ENCODE measurements around the gene MPPED2. TPM values are rescaled to one million over a fixed set of nuclear protein-coding genes. Genes with fewer than 3 reads are reported as not detected.

The MPPED2 gene
- total and polyA plus RNA-seq, 4 donors: 7.1 to 20.4 (median 7.9) TPM

DNA sequence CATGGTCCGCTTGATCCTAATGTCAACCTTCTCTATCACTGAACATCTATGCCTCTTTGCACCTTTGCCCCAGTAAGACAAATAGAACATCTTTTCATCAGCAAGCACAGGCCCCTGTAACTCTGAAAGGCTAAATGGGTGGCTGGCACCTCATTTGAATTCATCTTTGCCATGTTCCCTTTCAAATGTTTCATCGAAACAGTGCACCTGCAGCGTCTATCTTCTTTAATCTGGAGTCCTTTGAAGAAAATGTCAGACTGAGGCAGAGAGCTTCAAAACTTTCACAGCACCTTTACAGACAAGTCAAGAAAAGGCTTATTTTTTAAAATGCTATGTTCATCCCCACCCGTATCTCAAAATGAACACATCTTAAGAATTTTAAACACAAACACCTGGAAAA, 3.4 kb downstream of the MPPED2 start:
- 72 to 77% methylated on average over 4 of the region's 4 CpGs for WGBS, 2 donors
- H3K4me3 ChIP-seq (ENCODE audit: low read length in 2 of 2): no peak overlapping the region
- H3K4me1 ChIP-seq (ENCODE audit: control insufficient read depth in 1 of 2, insufficient read depth in 2 of 2, low read length in 2 of 2): peaks cover 0 to 2% of the 10 kb centered on the region in 2 donors
- intact Hi-C loops (cut with DNase I): loop anchor here in 1 of 2 donors (5.0 kb wide), 1 partner anchor 95 kb away; no protein-coding TSS in a partner anchor
- H3K36me3 ChIP-seq (ENCODE audit: control insufficient read depth in 1 of 2, insufficient read depth in 2 of 2, low read length in 1 of 2): peaks cover 0 to 5% of the 10 kb centered on the region in 2 donors
- H3K9me3 ChIP-seq (ENCODE audit: control insufficient read depth, low read length): no peaks in the 10 kb centered on the region
- DNase-seq (no peak), ATAC-seq (ENCODE audit: low FRiP score) (no peak)
- no peaks in the 10 kb centered on the region for H3K27me3 ChIP-seq (ENCODE audit: control insufficient read depth in 1 of 2, insufficient read depth in 2 of 2, low read length in 1 of 2)
- no peak overlapping the region for H3K27ac ChIP-seq (ENCODE audit: low read depth in 1 of 2, low read length in 2 of 2)

- DNase-seq (no peak), ATAC-seq (ENCODE audit: low FRiP score) (no peak)
- Histone ChIP-seq H3K27me3 (ENCODE audit: control insufficient read depth in 1 of 2, insufficient read depth in 2 of 2, low read length in 1 of 2) (no peaks in the 10 kb centered on the region), H3K4me3 (ENCODE audit: low read length in 2 of 2) (no peak overlapping the region), H3K27ac (ENCODE audit: low read depth in 1 of 2, low read length in 2 of 2) (no peak overlapping the region), H3K36me3 (ENCODE audit: control insufficient read depth in 1 of 2, insufficient read depth in 2 of 2, low read length in 1 of 2) (peaks cover 0 to 5% of the 10 kb centered on the region in 2 donors), H3K4me1 (ENCODE audit: control insufficient read depth in 1 of 2, insufficient read depth in 2 of 2, low read length in 2 of 2) (peaks cover 0 to 2% of the 10 kb centered on the region in 2 donors), H3K9me3 (ENCODE audit: control insufficient read depth, low read length) (no peaks in the 10 kb centered on the region)
- WGBS, 2 donors: 74 to 80% methylated on average over 3 of the region's 3 CpGs
- intact Hi-C loops (cut with DNase I): loop anchor here in 1 of 2 donors (5.0 kb wide), 1 partner anchor 94 kb away; no protein-coding TSS in a partner anchor
Observed at GRCh38 chr11:30581675-30582074, 4.5 kb downstream of the MPPED2 start.

- H3K9me3 ChIP-seq (ENCODE audit: control insufficient read depth, low read length): no peaks in the 10 kb centered on the region
- no peak for DNase-seq
- intact Hi-C loops (cut with DNase I): loop anchor here in 1 of 2 donors (5.0 kb wide), 1 partner anchor 93 kb away; no protein-coding TSS in a partner anchor
- no peak overlapping the region for H3K4me3 ChIP-seq (ENCODE audit: low read length in 2 of 2)
- no peak for ATAC-seq (ENCODE audit: low FRiP score)
- H3K27me3 ChIP-seq (ENCODE audit: control insufficient read depth in 1 of 2, insufficient read depth in 2 of 2, low read length in 1 of 2): no peaks in the 10 kb centered on the region
- peaks cover 0 to 2% of the 10 kb centered on the region in 2 donors for H3K4me1 ChIP-seq (ENCODE audit: control insufficient read depth in 1 of 2, insufficient read depth in 2 of 2, low read length in 2 of 2)
- WGBS, 2 donors: 92 to 98% methylated on average over 4 of the region's 4 CpGs
- H3K27ac ChIP-seq (ENCODE audit: low read depth in 1 of 2, low read length in 2 of 2): no peak overlapping the region
- H3K36me3 ChIP-seq (ENCODE audit: control insufficient read depth in 1 of 2, insufficient read depth in 2 of 2, low read length in 1 of 2): peaks cover 0 to 5% of the 10 kb centered on the region in 2 donors
Observed at GRCh38 chr11:30580573-30580972, 5.6 kb downstream of the MPPED2 start.

- no peak overlapping the region for H3K4me3 ChIP-seq (ENCODE audit: low read length in 2 of 2)
- H3K27me3 ChIP-seq (ENCODE audit: control insufficient read depth in 1 of 2, insufficient read depth in 2 of 2, low read length in 1 of 2): no peaks in the 10 kb centered on the region
- ATAC-seq (ENCODE audit: low FRiP score): no peak
- no peak overlapping the region for H3K27ac ChIP-seq (ENCODE audit: low read depth in 1 of 2, low read length in 2 of 2)
- H3K9me3 ChIP-seq (ENCODE audit: control insufficient read depth, low read length): no peaks in the 10 kb centered on the region
- H3K36me3 ChIP-seq (ENCODE audit: control insufficient read depth in 1 of 2, insufficient read depth in 2 of 2, low read length in 1 of 2): peaks cover 0 to 5% of the 10 kb centered on the region in 2 donors
- intact Hi-C loops (cut with DNase I): loop anchor here in 1 of 2 donors (5.0 kb wide), 1 partner anchor 92 kb away; no protein-coding TSS in a partner anchor
- DNase-seq: no peak
- 84 to 85% methylated on average over 3 of the region's 3 CpGs for WGBS, 2 donors
- H3K4me1 ChIP-seq (ENCODE audit: control insufficient read depth in 1 of 2, insufficient read depth in 2 of 2, low read length in 2 of 2): peaks cover 0 to 2% of the 10 kb centered on the region in 2 donors
Observed at GRCh38 chr11:30579415-30580175, 6.6 kb downstream of the MPPED2 start.

GRCh38 chr11:30578406-30578805, 7.7 kb downstream of the MPPED2 start:
- DNase-seq (no peak), ATAC-seq (ENCODE audit: low FRiP score) (no peak)
- H3K4me1 ChIP-seq (ENCODE audit: control insufficient read depth in 1 of 2, insufficient read depth in 2 of 2, low read length in 2 of 2): peaks cover 0 to 2% of the 10 kb centered on the region in 2 donors
- no peaks in the 10 kb centered on the region for H3K9me3 ChIP-seq (ENCODE audit: control insufficient read depth, low read length)
- H3K27me3 ChIP-seq (ENCODE audit: control insufficient read depth in 1 of 2, insufficient read depth in 2 of 2, low read length in 1 of 2): no peaks in the 10 kb centered on the region
- H3K4me3 ChIP-seq (ENCODE audit: low read length in 2 of 2): no peak overlapping the region
- WGBS, 2 donors: 22 to 45% methylated on average over 1 of the region's 1 CpG
- no peak overlapping the region for H3K27ac ChIP-seq (ENCODE audit: low read depth in 1 of 2, low read length in 2 of 2)
- intact Hi-C loops (cut with DNase I): no loop called here
- H3K36me3 ChIP-seq (ENCODE audit: control insufficient read depth in 1 of 2, insufficient read depth in 2 of 2, low read length in 1 of 2): peaks cover 0 to 5% of the 10 kb centered on the region in 2 donors

DNA sequence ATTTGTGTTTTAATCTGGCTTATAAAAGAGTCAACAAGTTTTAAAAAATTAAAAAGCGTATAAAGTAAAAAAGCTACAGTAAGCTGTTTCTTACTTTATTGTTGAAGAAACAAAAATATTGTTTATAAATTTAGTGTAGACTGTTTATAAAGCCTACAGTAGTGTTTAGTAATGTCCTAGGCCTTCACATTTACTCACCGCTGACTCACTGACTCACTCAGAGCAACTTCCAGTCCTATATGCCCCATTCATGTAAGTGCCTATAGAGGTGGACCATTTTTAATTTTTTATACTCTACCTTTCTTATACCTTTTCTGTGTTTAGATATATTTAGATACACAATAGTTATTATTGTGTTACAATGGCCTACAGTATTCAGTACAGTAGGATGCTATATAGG, 12.2 kb downstream of the MPPED2 start:
- WGBS, 2 donors: 94 to 98% methylated on average over 2 of the region's 2 CpGs
- Histone ChIP-seq H3K27me3 (ENCODE audit: control insufficient read depth in 1 of 2, insufficient read depth in 2 of 2, low read length in 1 of 2) (no peaks in the 10 kb centered on the region), H3K4me3 (ENCODE audit: low read length in 2 of 2) (no peak overlapping the region), H3K9me3 (ENCODE audit: control insufficient read depth, low read length) (no peaks in the 10 kb centered on the region), H3K36me3 (ENCODE audit: control insufficient read depth in 1 of 2, insufficient read depth in 2 of 2, low read length in 1 of 2) (peaks cover 0 to 2% of the 10 kb centered on the region in 2 donors), H3K27ac (ENCODE audit: low read depth in 1 of 2, low read length in 2 of 2) (no peak overlapping the region), H3K4me1 (ENCODE audit: control insufficient read depth in 1 of 2, insufficient read depth in 2 of 2, low read length in 2 of 2) (peaks cover 0 to 12% of the 10 kb centered on the region in 2 donors)
- intact Hi-C loops (cut with DNase I): no loop called here
- no peak for DNase-seq
- no peak for ATAC-seq (ENCODE audit: low FRiP score)

DNA sequence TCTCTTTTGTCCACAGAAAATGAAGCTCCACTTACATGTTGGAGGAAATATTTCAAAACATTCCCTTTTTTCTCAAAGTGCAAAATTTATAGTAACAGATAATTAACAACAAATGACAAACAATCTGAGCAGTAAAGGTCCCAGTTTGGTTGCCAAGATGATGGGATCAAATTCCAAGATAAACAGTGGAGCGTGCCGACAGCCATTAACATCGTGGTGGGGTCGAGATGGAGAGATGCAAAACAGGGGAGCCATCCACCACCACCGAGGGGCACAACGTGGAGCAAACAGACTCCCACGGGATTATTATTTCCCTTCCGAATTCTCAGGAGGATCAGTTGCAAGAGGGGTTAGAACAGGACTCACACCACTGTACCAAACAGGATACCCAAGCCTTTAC, 17.2 kb downstream of the MPPED2 start:
- Histone ChIP-seq H3K4me3 (ENCODE audit: low read length in 2 of 2) (no peak overlapping the region), H3K27ac (ENCODE audit: low read depth in 1 of 2, low read length in 2 of 2) (peak overlapping the region in 1 of 2 donors; percentile 14), H3K36me3 (ENCODE audit: control insufficient read depth in 1 of 2, insufficient read depth in 2 of 2, low read length in 1 of 2) (no peaks in the 10 kb centered on the region), H3K27me3 (ENCODE audit: control insufficient read depth in 1 of 2, insufficient read depth in 2 of 2, low read length in 1 of 2) (no peaks in the 10 kb centered on the region), H3K9me3 (ENCODE audit: control insufficient read depth, low read length) (no peaks in the 10 kb centered on the region), H3K4me1 (ENCODE audit: control insufficient read depth in 1 of 2, insufficient read depth in 2 of 2, low read length in 2 of 2) (peaks cover 3 to 12% of the 10 kb centered on the region in 2 donors)
- 23 to 25% methylated on average over 8 of the region's 8 CpGs for WGBS, 2 donors
- DNase-seq (no peak), ATAC-seq (ENCODE audit: low FRiP score) (no peak)
- intact Hi-C loops (cut with DNase I): no loop called here

DNA sequence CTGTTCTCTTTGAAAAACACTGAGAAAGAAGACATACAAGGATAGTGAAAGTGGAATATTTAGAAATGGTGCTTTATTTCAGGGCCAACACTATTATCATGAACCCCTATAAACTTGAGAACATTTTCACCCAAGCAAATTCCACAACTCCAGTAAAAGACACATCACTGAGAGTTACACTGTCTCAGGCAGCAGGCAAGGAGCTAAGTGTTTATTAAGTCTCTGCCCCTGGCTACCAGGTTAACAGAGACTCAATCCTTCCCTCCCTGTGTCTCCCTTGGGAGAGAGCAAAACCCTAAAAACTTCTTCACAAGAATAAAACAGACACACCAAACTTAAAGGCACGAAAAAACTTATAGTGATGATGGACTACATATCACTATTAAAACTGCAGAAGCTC, 18.5 kb downstream of the MPPED2 start:
- no peak for ATAC-seq (ENCODE audit: low FRiP score)
- H3K9me3 ChIP-seq (ENCODE audit: control insufficient read depth, low read length): no peaks in the 10 kb centered on the region
- peak overlapping the region; percentile 55 to 88 for H3K27ac ChIP-seq (ENCODE audit: low read depth in 1 of 2, low read length in 2 of 2)
- 72 to 78% methylated on average over 1 of the region's 1 CpG for WGBS, 2 donors
- H3K36me3 ChIP-seq (ENCODE audit: control insufficient read depth in 1 of 2, insufficient read depth in 2 of 2, low read length in 1 of 2): no peaks in the 10 kb centered on the region
- no peak for DNase-seq
- H3K4me1 ChIP-seq (ENCODE audit: control insufficient read depth in 1 of 2, insufficient read depth in 2 of 2, low read length in 2 of 2): peaks cover 3 to 12% of the 10 kb centered on the region in 2 donors
- H3K4me3 ChIP-seq (ENCODE audit: low read length in 2 of 2): no peak overlapping the region
- H3K27me3 ChIP-seq (ENCODE audit: control insufficient read depth in 1 of 2, insufficient read depth in 2 of 2, low read length in 1 of 2): no peaks in the 10 kb centered on the region
- intact Hi-C loops (cut with DNase I): no loop called here

- ATAC-seq (ENCODE audit: low FRiP score) (no peak), DNase-seq (no peak)
- Histone ChIP-seq H3K9me3 (ENCODE audit: control insufficient read depth, low read length) (no peaks in the 10 kb centered on the region), H3K4me1 (ENCODE audit: control insufficient read depth in 1 of 2, insufficient read depth in 2 of 2, low read length in 2 of 2) (peaks cover 3 to 12% of the 10 kb centered on the region in 2 donors), H3K36me3 (ENCODE audit: control insufficient read depth in 1 of 2, insufficient read depth in 2 of 2, low read length in 1 of 2) (no peaks in the 10 kb centered on the region), H3K4me3 (ENCODE audit: low read length in 2 of 2) (no peak overlapping the region), H3K27me3 (ENCODE audit: control insufficient read depth in 1 of 2, insufficient read depth in 2 of 2, low read length in 1 of 2) (no peaks in the 10 kb centered on the region), H3K27ac (ENCODE audit: low read depth in 1 of 2, low read length in 2 of 2) (peak overlapping the region; percentile 48 to 88)
- WGBS, 2 donors: 6 to 10% methylated on average over 5 of the region's 5 CpGs
- intact Hi-C loops (cut with DNase I): no loop called here
Observed at GRCh38 chr11:30567120-30567519, 19.0 kb downstream of the MPPED2 start.

Data from aorta (tissue), 5 donors.